Measurements from ENCODE around the gene LSM10.

GRCh38 chr1:36384542-36385409 is 12.9 kb downstream of the LSM10 start:
- TF ChIP-seq CTCF (IDR thresholded peaks at IDR 0.05; ENCODE audit: borderline replicate concordance, extremely low read depth, low read length, poor library complexity, severe bottlenecking) (no peak), EZH2 (IDR thresholded peaks at IDR 0.05; ENCODE audit: borderline replicate concordance, low read depth, low read length, severe bottlenecking) (no peak)
